H1 (cell line): ENCODE data around the gene KLHL29. TPM values are rescaled to one million over a fixed set of nuclear protein-coding genes. Genes with fewer than 3 reads are reported as not detected.

Experiments
- CTCF ChIA-PET: fragments of 300-600 bp; sonication (Branson Sonifier 250); formaldehyde crosslinking; loops from one replicate; lab custom pipeline; 2021; ENCODE audit not compliant: partially characterized antibody; lab: Charles Lee
- POLR2A ChIA-PET: fragments of 300-600 bp; sonication (Branson Sonifier 250); formaldehyde crosslinking; loops from one replicate; lab custom pipeline; 2021; ENCODE audit warnings: inconsistent platforms; ENCODE audit not compliant: partially characterized antibody; lab: Charles Lee
- DNase-seq, 2 experiments: peaks; one replicate each; pipeline versions ENCODE4 v3.0.0 to v3.0.0-alpha.2; 2010 to 2022; ENCODE audit warnings: low spot score in 2 of 2, low read depth in 1 of 2, mixed read lengths in 1 of 2
- FAIRE-seq: peaks from 2 replicates; lab custom pipeline; 2011; peaks lifted over from hg19 to GRCh38; lab: Jason Lieb, UNC
- H2AFZ ChIP-seq: 2 replicates; pipeline ENCODE4 v1.8.1; 2012; ENCODE audit warnings: low read length, inconsistent platforms
- H2AK5ac ChIP-seq: 2 replicates; pipeline ENCODE4 v1.6.1; 2013; ENCODE audit warnings: low read depth, low read length
- H2BK120ac ChIP-seq: replicated peaks from 2 replicates; pipeline ENCODE3; 2013; ENCODE audit warnings: low read depth, low read length, inconsistent platforms
- H2BK12ac ChIP-seq: 2 replicates; pipeline ENCODE4 v1.6.1; 2013; ENCODE audit warnings: low read depth, low read length
- H2BK15ac ChIP-seq: 2 replicates; pipeline ENCODE4 v1.6.1; 2013; ENCODE audit warnings: low read length
- H2BK20ac ChIP-seq: 2 replicates; pipeline ENCODE4 v1.6.1; 2013; ENCODE audit warnings: low read length
- H2BK5ac ChIP-seq: 2 replicates; pipeline ENCODE4 v1.6.1; 2013; ENCODE audit warnings: low read depth, low read length
- H3K14ac ChIP-seq: 2 replicates; pipeline ENCODE4 v1.6.1; 2013; ENCODE audit warnings: inconsistent platforms; ENCODE audit not compliant: insufficient read length
- H3K18ac ChIP-seq: 2 replicates; pipeline ENCODE4 v1.6.1; 2013; ENCODE audit warnings: low read length; ENCODE audit errors: extremely low read depth
- H3K23ac ChIP-seq: 2 replicates; pipeline ENCODE4 v1.6.1; 2013; ENCODE audit warnings: inconsistent platforms; ENCODE audit not compliant: insufficient read length
- H3K23me2 ChIP-seq: 2 replicates; pipeline ENCODE4 v1.6.1; 2013; ENCODE audit warnings: low read depth, low read length
- H3K27ac ChIP-seq: 2 replicates; pipeline ENCODE4 v1.6.1; 2011; ENCODE audit warnings: low read depth, low read length, inconsistent platforms
- H3K27me3 ChIP-seq, 4 experiments: replicated peaks in 1 of 4; 1 replicate in 1 of 4; 2 replicates in 3 of 4; pipeline versions ENCODE4 v1.6.1 to v1.8.1; 2011 to 2013; ENCODE audit warnings: low read length in 3 of 4, mild to moderate bottlenecking in 3 of 4, inconsistent platforms in 2 of 4, mixed read lengths in 2 of 4, moderate library complexity in 1 of 4; ENCODE audit not compliant: control insufficient read depth in 3 of 4, insufficient read depth in 3 of 4; ENCODE audit errors: extremely low read depth in 1 of 4
- H3K36me3 ChIP-seq, 4 experiments: 2 replicates each; pipeline versions ENCODE4 v1.6.1 to v1.8.1; 2011 to 2013; ENCODE audit warnings: mild to moderate bottlenecking in 4 of 4, low read length in 3 of 4, moderate library complexity in 2 of 4, control low read depth in 1 of 4, inconsistent platforms in 1 of 4; ENCODE audit not compliant: insufficient read depth in 4 of 4, control insufficient read depth in 2 of 4
- H3K4ac ChIP-seq: replicated peaks from 2 replicates; pipeline ENCODE3; 2013; ENCODE audit warnings: low read length, low read depth, mixed read lengths, inconsistent platforms; ENCODE audit not compliant: insufficient read length
- H3K4me1 ChIP-seq, 4 experiments: replicated peaks in 1 of 4; 1 replicate in 1 of 4; 2 replicates in 3 of 4; pipeline versions ENCODE4 v1.6.1 to v1.8.1; 2011 to 2013; ENCODE audit warnings: low read length in 3 of 4, inconsistent platforms in 2 of 4, mixed read lengths in 1 of 4; ENCODE audit not compliant: insufficient read depth in 4 of 4, control insufficient read depth in 3 of 4
- H3K4me2 ChIP-seq, 2 experiments: 2 replicates each; pipeline versions ENCODE4 v1.6.1 to v1.8.1; 2011 to 2013; ENCODE audit warnings: low read depth in 2 of 2, low read length in 2 of 2, control low read depth in 1 of 2, inconsistent platforms in 1 of 2, mild to moderate bottlenecking in 1 of 2; ENCODE audit not compliant: insufficient read depth in 1 of 2
- H3K4me3 ChIP-seq, 4 experiments: fragments of 200-600, 300-600 bp in 1 of 4; sonication (generic), shearing (Covaris generic), sonication (Bioruptor Twin) in 1 of 4; 2 replicates each; pipeline versions ENCODE4 v1.5.1 to v1.8.1; 2011 to 2016; ENCODE audit warnings: low read length in 4 of 4, low read depth in 3 of 4, control low read depth in 2 of 4, inconsistent platforms in 2 of 4, mild to moderate bottlenecking in 2 of 4, mixed read lengths in 1 of 4, moderate library complexity in 1 of 4; ENCODE audit not compliant: insufficient read depth in 2 of 4; ENCODE audit errors: extremely low read depth in 1 of 4
- H3K56ac ChIP-seq: replicated peaks from 2 replicates; pipeline ENCODE3; 2013; ENCODE audit warnings: low read depth, mild to moderate bottlenecking, mixed read lengths, low read length, inconsistent platforms; ENCODE audit not compliant: insufficient read length
- H3K79me1 ChIP-seq: 2 replicates; pipeline ENCODE4 v1.6.1; 2013; ENCODE audit warnings: low read depth, low read length, control low read depth
- H3K79me2 ChIP-seq, 2 experiments: 2 replicates each; pipeline versions ENCODE4 v1.6.1 to v1.8.1; 2012 to 2013; ENCODE audit warnings: low read length in 2 of 2, mild to moderate bottlenecking in 2 of 2, inconsistent platforms in 1 of 2; ENCODE audit not compliant: insufficient read depth in 2 of 2, control insufficient read depth in 1 of 2
- H3K9ac ChIP-seq, 4 experiments: replicated peaks in 1 of 4; 1 replicate in 1 of 4; 2 replicates in 3 of 4; pipeline versions ENCODE4 v1.6.1 to v1.8.1; 2011 to 2013; ENCODE audit warnings: low read depth in 3 of 4, low read length in 3 of 4, control low read depth in 2 of 4, mild to moderate bottlenecking in 2 of 4, moderate library complexity in 2 of 4, inconsistent platforms in 1 of 4; ENCODE audit errors: extremely low read depth in 1 of 4
- H3K9me3 ChIP-seq, 2 experiments: 2 replicates each; pipeline versions ENCODE4 v1.6.1 to v1.8.1; 2012 to 2013; ENCODE audit warnings: mild to moderate bottlenecking in 2 of 2, moderate library complexity in 2 of 2, control low read depth in 1 of 2, inconsistent platforms in 1 of 2, low read depth in 1 of 2, low read length in 1 of 2, mixed read lengths in 1 of 2; ENCODE audit not compliant: insufficient read depth in 2 of 2
- H4K20me1 ChIP-seq, 2 experiments: replicated peaks in 1 of 2; 2 replicates each; pipeline versions ENCODE3 to v1.8.1; 2011 to 2013; ENCODE audit warnings: inconsistent platforms in 2 of 2, low read length in 2 of 2, mild to moderate bottlenecking in 1 of 2; ENCODE audit not compliant: insufficient read depth in 2 of 2, control insufficient read depth in 1 of 2
- H4K5ac ChIP-seq: 2 replicates; pipeline ENCODE4 v1.6.1; 2013; ENCODE audit warnings: low read length, low read depth, mixed read lengths, inconsistent platforms; ENCODE audit not compliant: insufficient read length
- H4K8ac ChIP-seq: 2 replicates; pipeline ENCODE4 v1.8.0; 2013; ENCODE audit warnings: mild to moderate bottlenecking, moderate library complexity, low read length, inconsistent platforms; ENCODE audit not compliant: insufficient read depth; ENCODE audit errors: extremely low read depth
- H4K91ac ChIP-seq: replicated peaks from 2 replicates; pipeline ENCODE3; 2013; ENCODE audit warnings: low read length, mixed read lengths, inconsistent platforms; ENCODE audit not compliant: insufficient read length
- BCL11A ChIP-seq, 2 experiments: IDR thresholded peaks; one replicate each; pipeline ENCODE4 v1.6.1; 2011; ENCODE audit warnings: low read depth in 2 of 2, low read length in 2 of 2, mild to moderate bottlenecking in 2 of 2
- CHD2 ChIP-seq: IDR thresholded peaks from 2 replicates; pipeline ENCODE4 v1.6.1; 2012; ENCODE audit warnings: low read length, improper control_type of control experiment
- EP300 ChIP-seq, 2 experiments: IDR thresholded peaks; 1 replicate in 1 of 2; 2 replicates in 1 of 2; pipeline ENCODE4 v1.6.1; 2011 to 2012; ENCODE audit warnings: low read depth in 2 of 2, low read length in 2 of 2, mild to moderate bottlenecking in 2 of 2, borderline replicate concordance in 1 of 2, inconsistent platforms in 1 of 2, moderate library complexity in 1 of 2
- NRF1 ChIP-seq: IDR thresholded peaks from 2 replicates; pipeline ENCODE4 v1.6.1; 2011; ENCODE audit warnings: mild to moderate bottlenecking, low read depth, low read length, improper control_type of control experiment
- POLR2A ChIP-seq, 2 experiments: IDR thresholded peaks; 1 replicate in 1 of 2; 2 replicates in 1 of 2; pipeline ENCODE4 v1.6.1; 2011; ENCODE audit warnings: low read depth in 2 of 2, low read length in 2 of 2, mild to moderate bottlenecking in 2 of 2; ENCODE audit errors: control extremely low read depth in 1 of 2
- RFX5 ChIP-seq: IDR thresholded peaks from 2 replicates; pipeline ENCODE4 v1.6.1; 2011; ENCODE audit warnings: low read depth, low read length, improper control_type of control experiment, borderline replicate concordance
- RNF2 ChIP-seq: fragments of 200-900, 300-1000 bp; sonication (generic); IDR thresholded peaks from 2 replicates; pipeline ENCODE4 v1.7.1; 2016; ENCODE audit warnings: borderline replicate concordance, low read depth, mild to moderate bottlenecking, antibody characterized with exemption, low read length; ENCODE audit not compliant: poor library complexity, severe bottlenecking; ENCODE audit errors: missing control alignments
- SP1 ChIP-seq: IDR thresholded peaks from 2 replicates; pipeline ENCODE4 v1.6.1; 2011; ENCODE audit warnings: low read depth, low read length
- SP4 ChIP-seq: IDR thresholded peaks from 2 replicates; pipeline ENCODE4 v1.6.1; 2012; ENCODE audit warnings: low read length, inconsistent platforms
- SUZ12 ChIP-seq: fragments of 200-600 bp; sonication (generic); IDR thresholded peaks from 2 replicates; pipeline ENCODE4 v1.6.1; 2012; ENCODE audit warnings: mild to moderate bottlenecking, inconsistent platforms, low read length, moderate library complexity, mixed read lengths
- TEAD4 ChIP-seq: IDR thresholded peaks from 2 replicates; pipeline ENCODE4 v1.6.1; 2012; ENCODE audit warnings: low read depth, low read length, inconsistent platforms, mixed read lengths
- WGBS, 2 experiments: shearing (Covaris generic) in 1 of 2; methylation state at CpG; one replicate each; pipeline versions ENCODE4 v1.1.6 to v1.1.7; 2013 to 2015; ENCODE audit warnings: low lambda C conversion rate in 2 of 2, mixed read lengths in 2 of 2, inconsistent platforms in 1 of 2, low coverage in 1 of 2, missing lambda C conversion rate in 1 of 2; ENCODE audit not compliant: insufficient replicate concordance in 2 of 2, insufficient coverage in 1 of 2, insufficient read length in 1 of 2; ENCODE audit errors: extremely low coverage in 1 of 2, missing lambda C conversion rate in 1 of 2; 5-methylcytosine and 5-hydroxymethylcytosine counted together
- polyA plus RNA-seq, 7 experiments: library from polyadenylated mRNA; depleted of rRNA in 3 of 7; stranded (reverse) in 5 of 7; unstranded in 2 of 7; fragments of >200 nt in 5 of 7; fragments of 200-250 nt in 2 of 7; gene quantifications; 1 replicate in 5 of 7; 2 replicates in 1 of 7; 4 replicates in 1 of 7; pipeline versions ENCODE4 v1.2.1 to v1.2.3, GENCODE V29; 2011 to 2013; ENCODE audit warnings: missing spikeins in 2 of 7, mixed read lengths in 2 of 7
- total RNA-seq: library from RNA; stranded (reverse); fragmentation: NEBNext Ultra II Directional; extraction: Animal tissue kit (Norgen Biotek cat#: 25700); gene quantifications from 2 replicates; pipeline ENCODE4 v1.2.1, GENCODE V29; 2021
- TF ChIP-seq, protein P1 (sequence below), 3 experiments: IDR thresholded peaks; 1 replicate in 2 of 3; 2 replicates in 1 of 3; pipeline versions ENCODE4 v1.5.1 to v1.6.1; 2011; ENCODE audit warnings: low read length in 3 of 3, mild to moderate bottlenecking in 3 of 3, inconsistent platforms in 2 of 3, low read depth in 1 of 3, moderate library complexity in 1 of 3; ENCODE audit not compliant: insufficient read depth in 1 of 3; ENCODE audit errors: control extremely low read depth in 1 of 3

The KLHL29 gene
- total and polyA plus RNA-seq, 2 of the 8 experiments (the other 6 are each of a cell fraction or from before 2014, with no cell fraction given): 1.1 to 4.7 TPM

DNA sequence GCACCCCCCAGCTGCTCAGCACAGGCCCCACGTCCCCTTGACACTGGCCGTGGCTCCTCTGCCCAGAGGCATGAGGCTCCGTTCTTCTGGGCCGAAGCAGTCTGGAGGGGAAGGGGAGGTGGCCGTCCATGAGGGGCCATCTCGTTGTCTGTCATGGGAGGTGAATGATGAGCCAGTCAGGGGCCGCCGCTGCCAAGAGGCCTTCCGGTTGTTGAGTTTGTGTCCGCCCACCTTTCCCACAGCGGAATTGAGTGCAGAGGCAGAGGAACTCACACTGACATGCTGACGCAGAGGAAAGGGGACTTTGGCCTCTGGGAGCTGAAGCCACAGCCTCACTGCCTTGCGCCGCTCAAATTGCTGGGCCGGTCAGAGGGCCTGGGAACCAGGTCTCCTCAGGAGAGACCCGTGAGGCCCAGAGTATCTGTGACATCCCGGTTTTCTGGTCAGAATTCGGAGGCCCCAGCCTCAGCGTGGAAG, 273.5 kb downstream of the KLHL29 start:
- no peak for DNase-seq
- H3K4me2 ChIP-seq: no peak overlapping the region
- H2BK120ac ChIP-seq: no peak overlapping the region
- no peak overlapping the region for H3K27ac ChIP-seq
- no peak overlapping the region for H2BK20ac ChIP-seq
- no peak overlapping the region for H3K4me3 ChIP-seq
- POLR2A ChIA-PET: no interaction called here
- CTCF ChIA-PET: interaction anchor here (1.0 to 2.3 kb wide), 4 partner anchors 10 to 92 kb away, joined by 3 to 8 read pairs (median 3); no protein-coding TSS in a partner anchor
- H3K79me1 ChIP-seq: no peaks in the 10 kb centered on the region
- no peak overlapping the region for H3K56ac ChIP-seq
- no peak overlapping the region for H2BK5ac ChIP-seq
- no peaks in the 10 kb centered on the region; a peak in 1 of 8 replicates for H3K36me3 ChIP-seq
- no peak overlapping the region for H2BK12ac ChIP-seq
- no peaks in the 10 kb centered on the region; a peak in 1 of 7 replicates for H3K4me1 ChIP-seq
- H4K91ac ChIP-seq: no peak overlapping the region
- H2AK5ac ChIP-seq: no peak overlapping the region
- H3K4ac ChIP-seq: no peak overlapping the region
- no peak overlapping the region for H2BK15ac ChIP-seq
- no peaks in the 10 kb centered on the region for H4K20me1 ChIP-seq
- no peak overlapping the region for H4K5ac ChIP-seq
- no peak overlapping the region for H3K14ac ChIP-seq
- no peak overlapping the region for H3K18ac ChIP-seq
- H3K9ac ChIP-seq: no peak overlapping the region
- H3K23me2 ChIP-seq: no peaks in the 10 kb centered on the region
- H2AFZ ChIP-seq: no peak overlapping the region
- no peak overlapping the region for H3K23ac ChIP-seq
- H3K79me2 ChIP-seq: no peaks in the 10 kb centered on the region
- H3K27me3 ChIP-seq: peaks cover 0 to 6% (median under 1%) of the 10 kb centered on the region in 4 experiments; a peak in 1 of 7 replicates
- peak overlapping the region; percentile 59; the same call in 1 of the 2 replicates for H4K8ac ChIP-seq
- H3K9me3 ChIP-seq: no peaks in the 10 kb centered on the region
- 93% methylated on average over 19 of the region's 19 CpGs; no CpG with 5 or more reads in 1 of the 2 experiments for WGBS, 2 experiments
- FAIRE-seq: no peak
- TF ChIP-seq, protein P1, sequence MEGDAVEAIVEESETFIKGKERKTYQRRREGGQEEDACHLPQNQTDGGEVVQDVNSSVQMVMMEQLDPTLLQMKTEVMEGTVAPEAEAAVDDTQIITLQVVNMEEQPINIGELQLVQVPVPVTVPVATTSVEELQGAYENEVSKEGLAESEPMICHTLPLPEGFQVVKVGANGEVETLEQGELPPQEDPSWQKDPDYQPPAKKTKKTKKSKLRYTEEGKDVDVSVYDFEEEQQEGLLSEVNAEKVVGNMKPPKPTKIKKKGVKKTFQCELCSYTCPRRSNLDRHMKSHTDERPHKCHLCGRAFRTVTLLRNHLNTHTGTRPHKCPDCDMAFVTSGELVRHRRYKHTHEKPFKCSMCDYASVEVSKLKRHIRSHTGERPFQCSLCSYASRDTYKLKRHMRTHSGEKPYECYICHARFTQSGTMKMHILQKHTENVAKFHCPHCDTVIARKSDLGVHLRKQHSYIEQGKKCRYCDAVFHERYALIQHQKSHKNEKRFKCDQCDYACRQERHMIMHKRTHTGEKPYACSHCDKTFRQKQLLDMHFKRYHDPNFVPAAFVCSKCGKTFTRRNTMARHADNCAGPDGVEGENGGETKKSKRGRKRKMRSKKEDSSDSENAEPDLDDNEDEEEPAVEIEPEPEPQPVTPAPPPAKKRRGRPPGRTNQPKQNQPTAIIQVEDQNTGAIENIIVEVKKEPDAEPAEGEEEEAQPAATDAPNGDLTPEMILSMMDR (IDR thresholded peaks at IDR 0.05; ENCODE audit: control extremely low read depth in 1 of 3, insufficient read depth in 1 of 3, low read depth in 1 of 3, low read length in 3 of 3): no peak
- TF ChIP-seq CHD2: no peak
- TF ChIP-seq RFX5: no peak
- TF ChIP-seq SUZ12: no peak
- no peak for TF ChIP-seq POLR2A (IDR thresholded peaks at IDR 0.05; ENCODE audit: control extremely low read depth in 1 of 2, low read depth in 2 of 2, low read length in 2 of 2)
- TF ChIP-seq SP1: no peak
- TF ChIP-seq BCL11A (IDR thresholded peaks at IDR 0.05; ENCODE audit: low read depth in 2 of 2, low read length in 2 of 2): no peak
- TF ChIP-seq SP4: no peak
- TF ChIP-seq EP300 (IDR thresholded peaks at IDR 0.05; ENCODE audit: borderline replicate concordance in 1 of 2, low read depth in 2 of 2, low read length in 2 of 2): no peak
- TF ChIP-seq TEAD4: no peak
- no peak for TF ChIP-seq RNF2
- TF ChIP-seq NRF1: no peak
